Spleen (tissue), 11 donors: ENCODE measurements around the gene SMG6. TPM values are rescaled to one million over a fixed set of nuclear protein-coding genes. Genes with fewer than 3 reads are reported as not detected.
A peak's percentile ranks its signal among the peaks of the same experiment; 100 is the strongest.

Source experiments
- DNase-seq: peaks from one replicate; pipeline ENCODE4 v3.0.0-alpha.2; 2020
- H3K27ac ChIP-seq, 8 donors: fragments of 200-600 bp; sonication (generic) in 7 of 8; 1 replicate in 4 of 8; 2 replicates in 4 of 8; pipeline versions ENCODE4 v1.5.0 to v1.8.0; 2016 to 2021; ENCODE audit warnings: inconsistent platforms in 4 of 8, mild to moderate bottlenecking in 4 of 8, moderate library complexity in 1 of 8
- H3K27me3 ChIP-seq, 7 donors: fragments of 200-600 bp; sonication (generic) in 6 of 7; replicated peaks in 1 of 7; 1 replicate in 4 of 7; 2 replicates in 3 of 7; pipeline versions ENCODE4 v1.5.0 to v1.8.0; 2016 to 2021; ENCODE audit warnings: inconsistent platforms in 3 of 7, mild to moderate bottlenecking in 1 of 7
- H3K36me3 ChIP-seq, 6 donors: fragments of 200-600 bp; sonication (generic) in 5 of 6; 1 replicate in 4 of 6; 2 replicates in 2 of 6; pipeline versions ENCODE4 v1.5.0 to v1.8.0; 2016 to 2021; ENCODE audit warnings: inconsistent platforms in 2 of 6
- H3K4me1 ChIP-seq, 6 donors: fragments of 200-600 bp; sonication (generic) in 5 of 6; 1 replicate in 3 of 6; 2 replicates in 3 of 6; pipeline versions ENCODE4 v1.5.0 to v1.8.0; 2016 to 2021; ENCODE audit warnings: inconsistent platforms in 3 of 6
- H3K4me3 ChIP-seq, 8 donors: fragments of 200-600 bp; sonication (generic) in 7 of 8; 1 replicate in 4 of 8; 2 replicates in 4 of 8; pipeline versions ENCODE4 v1.5.0 to v1.8.0; 2016 to 2021; ENCODE audit warnings: inconsistent platforms in 4 of 8, mild to moderate bottlenecking in 4 of 8, moderate library complexity in 2 of 8
- H3K9me3 ChIP-seq, 8 donors: fragments of 200-600 bp; sonication (generic) in 7 of 8; 1 replicate in 4 of 8; 2 replicates in 4 of 8; pipeline versions ENCODE4 v1.5.0 to v1.8.0; 2016 to 2021; ENCODE audit warnings: inconsistent platforms in 4 of 8
- CTCF ChIP-seq, 11 experiments: fragments of 200-600 bp in 7 of 11; fragments of 450-650 bp in 4 of 11; sonication (generic) in 4 of 11; IDR thresholded peaks in 8 of 11; conservative IDR thresholded peaks in 3 of 11; 1 replicate in 7 of 11; 2 replicates in 4 of 11; pipeline versions ENCODE4 v1.4.0 to v1.8.0; 2016 to 2021; ENCODE audit warnings: antibody characterized with exemption in 11 of 11, inconsistent platforms in 4 of 11, mild to moderate bottlenecking in 1 of 11
- POLR2A ChIP-seq, 3 donors: fragments of 450-650 bp; IDR thresholded peaks; one replicate each; pipeline ENCODE4 v1.5.1; 2017; ENCODE audit warnings: antibody characterized with exemption in 3 of 3, mild to moderate bottlenecking in 1 of 3
- POLR2AphosphoS5 ChIP-seq, 3 donors: sonication (generic); formaldehyde crosslinking; IDR thresholded peaks; one replicate each; pipeline ENCODE4 v1.5.1; 2017; ENCODE audit warnings: antibody characterized with exemption in 3 of 3
- WGBS, 5 donors: extraction: QIAGEN DNeasy Blood & Tissue Kit in 3 of 5; methylation state at CpG; one replicate each; pipeline versions ENCODE4 v1.1.5 to v1.1.7; 2013 to 2018; 5-methylcytosine and 5-hydroxymethylcytosine counted together
- intact Hi-C: fragments of 100-400 bp; cut with DNase I; formaldehyde crosslinking; loops from one replicate; pipeline ENCODE4 v1.15.0; 2023; ENCODE audit warnings: low total_unique reads
- polyA plus RNA-seq, 3 donors: library from polyadenylated mRNA; stranded (reverse); fragments of 200-250 nt; gene quantifications; one replicate each; pipeline ENCODE4 v1.2.1, GENCODE V29; 2013
- total RNA-seq, 7 donors: library from RNA; depleted of rRNA in 3 of 7; stranded (reverse); fragments of >200 nt in 3 of 7; fragmentation: NEBNext Ultra II Directional in 4 of 7; extraction: Animal tissue kit (Norgen Biotek cat#: 25700) in 4 of 7; gene quantifications; one replicate each; pipeline versions ENCODE4 v1.1.0 to v1.2.1, GENCODE V29; 2016 to 2021
- donor health status: healthy with polysubstance abuse.
- donor health status: DM: no; HTN: no; CAD: no; lungs with moderate emphysema.
- donor health status: DM: no; HTN: no; CAD: no.
- donor health status: Bipolar disorder and iron deficiency.
- donor health status: healthy.
- donor health status: DM: no; HTN: no; CAD: no.
- donor health status: DM: yes; HTN: yes; CAD: no.

Gene SMG6
- total and polyA plus RNA-seq, 10 donors = 9.7 to 44.2 (median 28.0) TPM

GRCh38 chr17:2140683-2141082 is 162.9 kb downstream of the SMG6 start:
- Histone ChIP-seq H3K4me3 (no peak overlapping the region), H3K27ac (no peak overlapping the region), H3K27me3 (no peaks in the 10 kb centered on the region), H3K36me3 (peaks cover 0 to 25% (median 0%) of the 10 kb centered on the region in 6 donors), H3K4me1 (peaks cover 11 to 29% (median 24%) of the 10 kb centered on the region in 6 donors), H3K9me3 (no peaks in the 10 kb centered on the region)
- no peak for TF ChIP-seq POLR2AphosphoS5 (IDR thresholded peaks at IDR 0.05)
- no peak for TF ChIP-seq CTCF (IDR thresholded peaks at IDR 0.05 in 8 of 11, conservative IDR thresholded peaks at IDR 0.05 in 3 of 11)
- TF ChIP-seq POLR2A (IDR thresholded peaks at IDR 0.05) = no peak
- no peak for DNase-seq
- intact Hi-C loops = no loop called here

- intact Hi-C loops = no loop called here
- WGBS, 5 donors = 39 to 62% (median 48%) methylated on average over 2 of the region's 2 CpGs
- no peak for DNase-seq
- Histone ChIP-seq H3K4me1 (peaks cover 11 to 29% (median 24%) of the 10 kb centered on the region in 6 donors), H3K36me3 (peaks cover 0 to 7% (median 0%) of the 10 kb centered on the region in 6 donors), H3K4me3 (no peak overlapping the region), H3K27ac (peak overlapping the region in 6 of 8 donors; percentile 16 to 64 (median 52)), H3K9me3 (no peaks in the 10 kb centered on the region), H3K27me3 (no peaks in the 10 kb centered on the region)
- TF ChIP-seq POLR2A (IDR thresholded peaks at IDR 0.05) = no peak
Observed at GRCh38 chr17:2138761-2139160, 164.8 kb downstream of the SMG6 start.

- intact Hi-C loops = no loop called here
- Histone ChIP-seq H3K4me1 (peaks cover 11 to 29% (median 24%) of the 10 kb centered on the region in 6 donors), H3K9me3 (no peaks in the 10 kb centered on the region), H3K27me3 (no peaks in the 10 kb centered on the region), H3K27ac (peak overlapping the region in 7 of 8 donors; percentile 2 to 64 (median 44)), H3K36me3 (peaks cover 0 to 10% (median 0%) of the 10 kb centered on the region in 6 donors), H3K4me3 (no peak overlapping the region)
- no peak for TF ChIP-seq POLR2A (IDR thresholded peaks at IDR 0.05)
- no peak for TF ChIP-seq CTCF (IDR thresholded peaks at IDR 0.05 in 8 of 11, conservative IDR thresholded peaks at IDR 0.05 in 3 of 11)
- no peak for TF ChIP-seq POLR2AphosphoS5 (IDR thresholded peaks at IDR 0.05)
- no peak for DNase-seq
- 0 to 21% (median 14%) methylated on average over 1 of the region's 1 CpG for WGBS, 5 donors
Observed at GRCh38 chr17:2138318-2138717, 165.3 kb downstream of the SMG6 start.

- no peak for DNase-seq
- intact Hi-C loops = no loop called here
- H3K4me3 ChIP-seq = no peak overlapping the region
- H3K9me3 ChIP-seq = no peaks in the 10 kb centered on the region
- H3K4me1 ChIP-seq = peaks cover 11 to 29% (median 24%) of the 10 kb centered on the region in 6 donors
- no peaks in the 10 kb centered on the region for H3K27me3 ChIP-seq
- TF ChIP-seq CTCF (IDR thresholded peaks at IDR 0.05 in 8 of 11, conservative IDR thresholded peaks at IDR 0.05 in 3 of 11) (no peak), POLR2A (IDR thresholded peaks at IDR 0.05) (no peak), POLR2AphosphoS5 (IDR thresholded peaks at IDR 0.05) (no peak)
- 76 to 83% (median 79%) methylated on average over 11 of the region's 11 CpGs for WGBS, 5 donors
- H3K27ac ChIP-seq = peak overlapping the region in 7 of 8 donors; percentile 16 to 64 (median 49)
- H3K36me3 ChIP-seq = peaks cover 0 to 18% (median 0%) of the 10 kb centered on the region in 6 donors
Observed at GRCh38 chr17:2137342-2138098, 166.1 kb downstream of the SMG6 start.
